K562 (cell line): ENCODE results near the gene YES1. TPM values are rescaled to one million over a fixed set of nuclear protein-coding genes. Genes with fewer than 3 reads are reported as not detected.

Source experiments
- ATAC-seq: fragments of 200-7000 bp; cut with Tn5 transposase; 3 replicates; pipeline ENCODE4 v1.9.1; 2020; ENCODE audit warnings: moderate library complexity
- BruUV-seq: library from RNA; stranded (reverse); fragments of 400-500 nt; replicated peaks from 2 replicates; lab custom pipeline; 2021; lab: Mats Ljungman, UMichigan
- CTCF ChIA-PET: fragments of 300-600 bp; formaldehyde crosslinking; extraction: SDS; loops from one replicate; lab custom pipeline; 2021; ENCODE audit warnings: low intra/inter-chr PET ratio; lab: Yijun Ruan, JAX
- POLR2A ChIA-PET: fragments of 300-600, 350-650 bp; sonication (Branson Sonifier 250); formaldehyde crosslinking; extraction: SDS; loops from one replicate; lab custom pipeline; 2021; ENCODE audit warnings: antibody characterized with exemption, inconsistent platforms; lab: Yijun Ruan, JAX
- DNase-seq, 4 experiments: peaks; one replicate each; pipeline versions ENCODE4 v3.0.0 to v3.0.0-alpha.2; 2011 to 2018; ENCODE audit warnings: low spot score in 3 of 4, mixed read lengths in 3 of 4; ENCODE audit errors: extremely low read depth in 1 of 4
- FAIRE-seq: peaks from 2 replicates; lab custom pipeline; 2011; peaks lifted over from hg19 to GRCh38; lab: Jason Lieb, UNC
- H2AFZ ChIP-seq: 2 replicates; pipeline ENCODE4 v1.6.0; 2011; ENCODE audit warnings: low read depth, low read length, control low read depth, inconsistent platforms
- H3K27ac ChIP-seq: fragments of 200-600 bp; 3 replicates; pipeline ENCODE4 v1.8.0; 2011; ENCODE audit warnings: low read depth, mild to moderate bottlenecking, control low read depth, inconsistent platforms, low read length, moderate library complexity, mixed read lengths; ENCODE audit errors: extremely low read depth
- H3K27me3 ChIP-seq, 2 experiments: fragments of 300-600 bp in 1 of 2; 2 replicates in 1 of 2; 3 replicates in 1 of 2; pipeline versions ENCODE4 v1.6.0 to v1.8.0; 2011; ENCODE audit warnings: inconsistent platforms in 2 of 2, low read length in 2 of 2, mild to moderate bottlenecking in 1 of 2, mixed read lengths in 1 of 2, moderate library complexity in 1 of 2; ENCODE audit not compliant: control insufficient read depth in 2 of 2, insufficient read depth in 2 of 2
- H3K36me3 ChIP-seq: fragments of 300-600 bp; 3 replicates; pipeline ENCODE4 v1.8.0; 2011; ENCODE audit warnings: mild to moderate bottlenecking, low read length, inconsistent platforms; ENCODE audit not compliant: control insufficient read depth, insufficient read depth
- H3K4me1 ChIP-seq, 2 experiments: fragments of 200-600 bp in 1 of 2; replicated peaks in 1 of 2; 2 replicates in 1 of 2; 3 replicates in 1 of 2; pipeline versions ENCODE4 v1.5.1 to v1.8.0; 2011; ENCODE audit warnings: inconsistent platforms in 2 of 2, low read length in 2 of 2, mild to moderate bottlenecking in 1 of 2, mixed read lengths in 1 of 2, moderate library complexity in 1 of 2; ENCODE audit not compliant: control insufficient read depth in 2 of 2, insufficient read depth in 2 of 2
- H3K4me2 ChIP-seq: 2 replicates; pipeline ENCODE4 v1.6.1; 2011; ENCODE audit warnings: low read length, control low read depth, inconsistent platforms, mixed read lengths; ENCODE audit not compliant: insufficient read depth
- H3K4me3 ChIP-seq: fragments of 200-600 bp; sonication (generic), shearing (Covaris generic); 2 replicates; pipeline ENCODE4 v1.5.1; 2016; ENCODE audit warnings: control low read depth, inconsistent platforms
- H3K79me2 ChIP-seq: fragments of 200-600 bp; 3 replicates; pipeline ENCODE4 v1.8.0; 2011; ENCODE audit warnings: low read length, inconsistent platforms; ENCODE audit not compliant: control insufficient read depth, insufficient read depth
- H3K9ac ChIP-seq, 2 experiments: 2 replicates each; pipeline versions ENCODE4 v1.6.0 to v1.6.1; 2011; ENCODE audit warnings: low read depth in 2 of 2, low read length in 2 of 2, control low read depth in 1 of 2, inconsistent platforms in 1 of 2, mild to moderate bottlenecking in 1 of 2, mixed read lengths in 1 of 2; ENCODE audit not compliant: insufficient read depth in 1 of 2
- H3K9me1 ChIP-seq: one replicate; pipeline ENCODE4 v1.6.0; 2011; ENCODE audit warnings: inconsistent platforms, mild to moderate bottlenecking, low read length, moderate library complexity; ENCODE audit not compliant: control insufficient read depth, insufficient read depth
- H3K9me3 ChIP-seq: replicated peaks from 2 replicates; pipeline ENCODE4 v1.5.1; 2011; ENCODE audit warnings: low read depth, low read length, inconsistent platforms; ENCODE audit not compliant: control insufficient read depth, insufficient read depth
- H4K20me1 ChIP-seq: replicated peaks from 2 replicates; pipeline ENCODE4 v1.6.1; 2011; ENCODE audit warnings: low read length, inconsistent platforms, mixed read lengths; ENCODE audit not compliant: control insufficient read depth, insufficient read depth
- AFF4 ChIP-seq: sonication (generic); formaldehyde crosslinking; IDR thresholded peaks from 2 replicates; pipeline ENCODE4 v1.8.0; 2023; ENCODE audit warnings: mild to moderate bottlenecking, missing genetic modification reagents
- CBX3 ChIP-seq, 2 experiments: IDR thresholded peaks; 1 replicate in 1 of 2; 2 replicates in 1 of 2; pipeline ENCODE4 v1.6.1; 2012; ENCODE audit warnings: inconsistent platforms in 2 of 2, low read length in 2 of 2, borderline replicate concordance in 1 of 2, control low read depth in 1 of 2
- CREBBP ChIP-seq: IDR thresholded peaks from one replicate; pipeline ENCODE4 v1.6.1; 2012; ENCODE audit warnings: low read depth, mild to moderate bottlenecking, control low read depth, inconsistent platforms, low read length
- E2F5 ChIP-seq: sonication (generic); formaldehyde crosslinking; IDR thresholded peaks from 2 replicates; pipeline ENCODE4 v1.8.0; 2022; ENCODE audit warnings: mild to moderate bottlenecking, missing genetic modification reagents
- GABPB1 ChIP-seq: sonication (generic); formaldehyde crosslinking; IDR thresholded peaks from 2 replicates; pipeline ENCODE4 v1.8.0; 2022; ENCODE audit warnings: mild to moderate bottlenecking, missing genetic modification reagents
- HMGN3 ChIP-seq: IDR thresholded peaks from 2 replicates; pipeline ENCODE4 v1.6.1; 2011; ENCODE audit warnings: borderline replicate concordance, low read depth, mild to moderate bottlenecking, mixed read lengths, low read length; ENCODE audit not compliant: insufficient read length; ENCODE audit errors: extremely low read depth
- IRF1 ChIP-seq: sonication (generic); formaldehyde crosslinking; IDR thresholded peaks from 2 replicates; pipeline ENCODE4 v1.8.0; 2022; ENCODE audit warnings: missing genetic modification reagents, mild to moderate bottlenecking, borderline replicate concordance
- ZBTB1 ChIP-seq: sonication (generic); formaldehyde crosslinking; IDR thresholded peaks from 2 replicates; pipeline ENCODE4 v1.8.1; 2023; ENCODE audit warnings: missing genetic modification reagents, low read depth, mild to moderate bottlenecking, borderline replicate concordance
- ZNF263 ChIP-seq: sonication (generic); formaldehyde crosslinking; IDR thresholded peaks from 2 replicates; pipeline ENCODE4 v1.8.0; 2022; ENCODE audit warnings: mild to moderate bottlenecking, missing genetic modification reagents, borderline replicate concordance
- WGBS: fragments of 100-300 bp; shearing (Covaris generic); methylation state at CpG from one replicate; pipeline ENCODE4 v1.1.6; 2016; ENCODE audit warnings: low coverage, mixed read lengths; ENCODE audit not compliant: insufficient coverage; ENCODE audit errors: missing lambda C conversion rate; 5-methylcytosine and 5-hydroxymethylcytosine counted together
- in situ Hi-C: fragments of 300-500 bp; cut with MboI; formaldehyde crosslinking; loops from 4 replicates; pipeline ENCODE4 v1.15.0; 2018; ENCODE audit warnings: inconsistent platforms, mixed read lengths
- intact Hi-C: fragments of 100-400 bp; cut with micrococcal nuclease; formaldehyde crosslinking; loops from 2 replicates; pipeline ENCODE4 v1.14.2; 2022
- polyA plus RNA-seq, 8 experiments: library from polyadenylated mRNA; depleted of rRNA in 4 of 8; stranded (reverse) in 5 of 8; unstranded in 3 of 8; fragments of >200 nt; fragmentation: Nextera tagmentation in 2 of 8; fragmentation: Illumina TruSeq in 1 of 8; extraction: Ambion mirVana in 2 of 8; extraction: Trizol in 1 of 8; gene quantifications; 2 replicates each; pipeline versions ENCODE4 v1.2.1 to v1.2.3, GENCODE V29; 2011 to 2014; ENCODE audit warnings: inconsistent platforms in 1 of 8, missing spikeins in 1 of 8
- total RNA-seq, 7 experiments: library from RNA; depleted of rRNA in 6 of 7; stranded (reverse); fragments of >200 nt in 6 of 7; fragmentation: Illumina TruSeq in 2 of 7; extraction: Trizol in 2 of 7; gene quantifications; 2 replicates each; pipeline versions ENCODE4 v1.2.1 to v1.2.3, GENCODE V29; 2011 to 2021; ENCODE audit warnings: low replicate concordance in 1 of 7
- TF ChIP-seq, protein P1 (sequence below): sonication (generic); formaldehyde crosslinking; IDR thresholded peaks from 2 replicates; pipeline ENCODE4 v1.8.0; 2022; ENCODE audit warnings: mild to moderate bottlenecking, missing genetic modification reagents, borderline replicate concordance

The YES1 gene
- total and polyA plus RNA-seq, 9 of the 15 experiments (the other 6 are each of a cell fraction or from before 2014, with no cell fraction given) = 37.2 to 115 (median 77.7) TPM

- peak within 1 kb of the TSS; percentile 83 for H2AFZ ChIP-seq
- FAIRE-seq = no peak
- TF ChIP-seq CREBBP (no peak), ZBTB1 (0 out of 2 replicates have a peak, but pooled peaks have one; percentile 26), ZNF263 (CRISPR knock-in tag) (peak; percentile 61), AFF4 (CRISPR knock-in tag) (peak; percentile 86; the same call in 1 of the 2 replicates), CBX3 (IDR thresholded peaks at IDR 0.05; ENCODE audit: borderline replicate concordance in 1 of 2, low read length in 2 of 2) (peak; percentile 56 to 74; a peak in 2 of 3 replicates), GABPB1 (peak; percentile 76), HMGN3 (peak; percentile 10), IRF1 (CRISPR knock-in tag) (peak; percentile 86; the same call in 1 of the 2 replicates), E2F5 (CRISPR knock-in tag) (peak; percentile 71; the same call in 1 of the 2 replicates)
- TF ChIP-seq, protein P1, sequence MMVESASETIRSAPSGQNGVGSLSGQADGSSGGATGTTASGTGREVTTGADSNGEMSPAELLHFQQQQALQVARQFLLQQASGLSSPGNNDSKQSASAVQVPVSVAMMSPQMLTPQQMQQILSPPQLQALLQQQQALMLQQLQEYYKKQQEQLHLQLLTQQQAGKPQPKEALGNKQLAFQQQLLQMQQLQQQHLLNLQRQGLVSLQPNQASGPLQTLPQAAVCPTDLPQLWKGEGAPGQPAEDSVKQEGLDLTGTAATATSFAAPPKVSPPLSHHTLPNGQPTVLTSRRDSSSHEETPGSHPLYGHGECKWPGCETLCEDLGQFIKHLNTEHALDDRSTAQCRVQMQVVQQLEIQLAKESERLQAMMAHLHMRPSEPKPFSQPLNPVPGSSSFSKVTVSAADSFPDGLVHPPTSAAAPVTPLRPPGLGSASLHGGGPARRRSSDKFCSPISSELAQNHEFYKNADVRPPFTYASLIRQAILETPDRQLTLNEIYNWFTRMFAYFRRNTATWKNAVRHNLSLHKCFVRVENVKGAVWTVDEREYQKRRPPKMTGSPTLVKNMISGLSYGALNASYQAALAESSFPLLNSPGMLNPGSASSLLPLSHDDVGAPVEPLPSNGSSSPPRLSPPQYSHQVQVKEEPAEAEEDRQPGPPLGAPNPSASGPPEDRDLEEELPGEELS (CRISPR knock-in tag) = peak; percentile 72; the same call in 1 of the 2 replicates
Measured at GRCh38 chr18:712401-713134, 99.5 kb downstream of the YES1 start, which contains the start of gene ENOSF1. ENOSF1 (minus strand) TSS chr18:712630; CDS start chr18:712587, 43 bp downstream.

More at GRCh38 chr18:712401-713134, 99.5 kb downstream of the YES1 start, which contains the start of gene ENOSF1:
- H3K9ac ChIP-seq = peak within 1 kb of the TSS; percentile 97
- H3K4me2 ChIP-seq = peak within 1 kb of the TSS; percentile 98
- DNase-seq (peak; percentile 91 to 95 (median 94)), ATAC-seq (peak; percentile 96)
- H3K27ac ChIP-seq = peak within 1 kb of the TSS; percentile 88
- no peaks in the 10 kb centered on the region for H3K9me3 ChIP-seq
- no peaks in the 10 kb centered on the region for H4K20me1 ChIP-seq
- 53% methylated on average over 35 of the region's 91 CpGs for WGBS
- no TSS peak for BruUV-seq
- in situ Hi-C loops (no loop called here), intact Hi-C loops (loop anchor here (1.0 kb wide), 1 partner anchor 119 kb away; no protein-coding TSS in a partner anchor)
- POLR2A ChIA-PET = interaction anchor here (0.6 to 1.6 kb wide), 9 partner anchors 10 to 149 kb away, joined by 3 to 7 read pairs (median 3); no protein-coding TSS in a partner anchor
- H3K4me3 ChIP-seq = peak within 1 kb of the TSS; percentile 63
- H3K27me3 ChIP-seq = no peaks in the 10 kb centered on the region
- H3K9me1 ChIP-seq = no peaks in the 10 kb centered on the region
- peaks cover 7 to 10% of the 10 kb centered on the region in 2 experiments; a peak in 3 of 5 replicates for H3K4me1 ChIP-seq
- H3K36me3 ChIP-seq = peaks cover 28% of the 10 kb centered on the region; the same call in 2 of the 3 replicates
- CTCF ChIA-PET = no interaction called here
- peaks cover 43% of the 10 kb centered on the region for H3K79me2 ChIP-seq
